Body of pancreas (tissue), 4 donors: ENCODE data around the gene MLPH. TPM values are rescaled to one million over a fixed set of nuclear protein-coding genes. Genes with fewer than 3 reads are reported as not detected.

Experiments
- ATAC-seq: fragments of 150-250 bp; one replicate; pipeline ENCODE4 v1.9.1; 2016
- DNase-seq, 4 donors: peaks; one replicate each; pipeline ENCODE4 v3.0.0-alpha.2; 2019
- H3K27ac ChIP-seq, 4 donors: fragments of 200-600 bp; sonication (generic); 1 replicate in 3 of 4; 2 replicates in 1 of 4; pipeline versions ENCODE4 v1.5.1 to v1.6.1; 2016 to 2019; ENCODE audit warnings: mild to moderate bottlenecking in 1 of 4, mixed read lengths in 1 of 4, moderate library complexity in 1 of 4
- H3K27me3 ChIP-seq, 2 donors: fragments of 200-600 bp; sonication (generic); one replicate each; pipeline ENCODE4 v1.6.0; 2016; ENCODE audit warnings: mild to moderate bottlenecking in 1 of 2
- H3K36me3 ChIP-seq, 2 donors: fragments of 200-600 bp; sonication (generic); replicated peaks in 1 of 2; 2 replicates each; pipeline ENCODE4 v1.5.1; 2016; ENCODE audit warnings: low read depth in 2 of 2; ENCODE audit not compliant: insufficient read depth in 1 of 2
- H3K4me1 ChIP-seq: fragments of 200-600 bp; sonication (generic); one replicate; pipeline ENCODE4 v1.6.0; 2016
- H3K4me3 ChIP-seq, 2 donors: fragments of 200-600 bp; sonication (generic); 1 replicate in 1 of 2; 2 replicates in 1 of 2; pipeline ENCODE4 v1.5.1; 2016 to 2019
- H3K9me3 ChIP-seq, 3 donors: fragments of 200-600 bp; sonication (generic); 1 replicate in 2 of 3; 2 replicates in 1 of 3; pipeline ENCODE4 v1.5.1; 2016
- CTCF ChIP-seq, 7 experiments: fragments of 450-650 bp in 4 of 7; fragments of 200-600 bp in 3 of 7; sonication (generic) in 3 of 7; IDR thresholded peaks; one replicate each; pipeline ENCODE4 v1.5.1; 2016 to 2019; ENCODE audit warnings: antibody characterized with exemption in 7 of 7
- POLR2A ChIP-seq, 3 donors: fragments of 450-650 bp; IDR thresholded peaks; one replicate each; pipeline ENCODE4 v1.6.1; 2016; ENCODE audit warnings: antibody characterized with exemption in 3 of 3, mild to moderate bottlenecking in 2 of 3
- WGBS, 2 donors: methylation state at CpG; one replicate each; pipeline ENCODE4 v1.1.5; 2017; 5-methylcytosine and 5-hydroxymethylcytosine counted together
- intact Hi-C: fragments of 100-400 bp; cut with DNase I; formaldehyde crosslinking; loops from one replicate; pipeline ENCODE4 v1.15.1; 2023
- total RNA-seq, 2 donors: library from RNA; depleted of rRNA; stranded (reverse); fragments of >200 nt; gene quantifications; one replicate each; pipeline ENCODE4 v1.1.0, GENCODE V29; 2016

MLPH gene
- total RNA-seq, 2 donors from 2014 or later: 30.3 to 64.3 TPM

DNA sequence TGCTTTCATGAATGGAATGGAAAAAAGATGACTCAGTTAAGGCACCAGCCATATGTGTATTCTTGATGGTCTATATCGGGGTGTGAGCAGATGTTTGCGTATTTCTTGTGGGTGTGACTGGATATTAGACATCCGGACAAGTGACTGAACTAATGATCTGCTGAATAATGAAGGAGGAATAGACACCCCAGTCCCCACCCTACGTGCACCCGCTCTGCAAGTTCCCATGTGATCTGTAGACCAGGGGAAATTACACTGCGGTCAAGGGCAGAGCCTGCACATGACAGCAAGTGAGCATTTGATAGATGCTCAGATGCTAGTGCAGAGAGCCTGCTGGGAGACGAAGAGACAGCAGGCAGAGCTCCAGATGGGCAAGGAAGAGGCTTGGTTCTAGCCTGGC, 66.9 kb downstream of the MLPH start:
- no peak for DNase-seq
- Histone ChIP-seq H3K4me3 (no peak overlapping the region), H3K36me3 (no peaks in the 10 kb centered on the region), H3K27ac (no peak overlapping the region), H3K4me1 (no peaks in the 10 kb centered on the region), H3K9me3 (no peaks in the 10 kb centered on the region), H3K27me3 (no peaks in the 10 kb centered on the region)
- intact Hi-C loops: no loop called here
- ATAC-seq: no peak
- TF ChIP-seq POLR2A (IDR thresholded peaks at IDR 0.05) (no peak), CTCF (IDR thresholded peaks at IDR 0.05) (no peak)
- 82 to 90% methylated on average over 7 of the region's 7 CpGs for WGBS, 2 donors

GRCh38 chr2:237555560-237555959, 68.5 kb downstream of the MLPH start:
- no peaks in the 10 kb centered on the region for H3K27me3 ChIP-seq
- no peaks in the 10 kb centered on the region for H3K4me1 ChIP-seq
- no peaks in the 10 kb centered on the region for H3K36me3 ChIP-seq
- DNase-seq (no peak), ATAC-seq (no peak)
- intact Hi-C loops: no loop called here
- H3K9me3 ChIP-seq: no peaks in the 10 kb centered on the region
- no peak overlapping the region for H3K27ac ChIP-seq
- TF ChIP-seq POLR2A (IDR thresholded peaks at IDR 0.05): no peak
- TF ChIP-seq CTCF (IDR thresholded peaks at IDR 0.05): no peak
- 94 to 95% methylated on average over 1 of the region's 1 CpG for WGBS, 2 donors
- no peak overlapping the region for H3K4me3 ChIP-seq

DNA sequence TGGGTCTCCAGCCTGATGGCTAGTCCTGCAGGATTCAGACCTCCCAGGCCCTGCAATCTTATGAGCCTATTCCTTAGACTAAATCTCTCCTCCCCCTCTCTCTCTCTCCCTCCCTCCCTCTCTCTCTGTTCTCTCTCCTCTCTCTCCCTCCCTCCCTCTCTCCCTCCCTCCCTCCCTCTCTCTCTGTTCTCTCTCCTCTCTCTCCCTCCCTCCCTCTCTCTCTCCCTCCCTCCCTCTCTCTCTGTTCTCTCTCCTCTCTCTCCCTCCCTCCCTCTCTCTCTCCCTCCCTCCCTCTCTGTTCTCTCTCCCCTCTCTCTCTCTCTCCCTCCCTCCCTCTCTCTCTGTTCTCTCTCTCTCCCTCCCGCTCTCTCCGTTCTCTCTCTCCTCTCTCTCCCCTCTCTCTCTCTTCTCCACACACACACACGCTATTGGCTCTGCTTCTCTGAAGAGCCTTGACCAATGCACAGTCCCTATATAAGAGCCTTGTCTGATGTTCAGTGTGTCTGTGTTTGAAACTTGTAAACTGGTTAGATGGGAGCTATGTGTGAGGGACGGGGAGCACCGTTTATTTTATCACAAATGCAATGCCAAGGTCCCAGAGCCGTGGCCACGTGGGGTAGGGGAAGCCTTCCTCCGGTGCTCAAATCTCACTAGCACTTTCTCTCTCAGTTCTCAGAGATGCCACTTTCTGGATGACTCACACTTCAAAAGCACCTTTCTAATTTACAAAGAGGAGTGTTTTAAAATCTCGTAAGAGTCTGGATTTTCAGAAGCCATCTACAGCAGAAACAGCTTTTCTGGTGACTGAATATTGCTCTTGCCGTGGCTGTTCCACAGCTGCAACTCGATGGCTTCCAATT, 70.0 kb downstream of the MLPH start:
- intact Hi-C loops: no loop called here
- no peak overlapping the region for H3K27ac ChIP-seq
- H3K36me3 ChIP-seq: no peaks in the 10 kb centered on the region
- H3K4me3 ChIP-seq: no peak overlapping the region
- no peaks in the 10 kb centered on the region for H3K4me1 ChIP-seq
- TF ChIP-seq POLR2A (IDR thresholded peaks at IDR 0.05): no peak
- no peak for TF ChIP-seq CTCF (IDR thresholded peaks at IDR 0.05)
- no peaks in the 10 kb centered on the region for H3K9me3 ChIP-seq
- no peak for ATAC-seq
- 51 to 64% methylated on average over 10 to 11 of the region's 11 CpGs for WGBS, 2 donors
- no peak for DNase-seq
- H3K27me3 ChIP-seq: no peaks in the 10 kb centered on the region

DNA sequence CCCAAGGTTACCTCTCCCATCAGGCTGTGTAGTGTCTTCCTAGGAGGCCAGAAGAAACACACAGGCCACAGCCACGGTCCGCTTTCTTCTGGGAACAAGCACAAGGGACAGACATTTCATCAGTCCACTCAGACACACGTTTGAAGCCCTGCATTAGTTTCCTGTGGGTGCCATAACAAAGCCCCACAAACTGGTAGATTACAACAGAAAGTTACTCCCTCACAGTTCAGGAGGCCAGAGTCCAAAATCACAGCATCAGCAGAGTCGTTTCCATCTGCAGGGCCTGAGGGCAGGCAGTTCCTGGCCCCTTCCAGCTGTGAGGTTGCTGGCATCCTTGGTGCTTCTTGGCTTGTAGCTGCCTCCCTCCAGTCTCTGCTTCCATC, 70.6 kb downstream of the MLPH start:
- no peak overlapping the region for H3K4me3 ChIP-seq
- intact Hi-C loops: no loop called here
- H3K36me3 ChIP-seq: no peaks in the 10 kb centered on the region
- TF ChIP-seq CTCF (IDR thresholded peaks at IDR 0.05): no peak
- no peak for TF ChIP-seq POLR2A (IDR thresholded peaks at IDR 0.05)
- ATAC-seq (no peak), DNase-seq (no peak)
- 61 to 62% methylated on average over 4 of the region's 4 CpGs for WGBS, 2 donors
- H3K4me1 ChIP-seq: no peaks in the 10 kb centered on the region
- no peaks in the 10 kb centered on the region for H3K27me3 ChIP-seq
- H3K9me3 ChIP-seq: no peaks in the 10 kb centered on the region
- no peak overlapping the region for H3K27ac ChIP-seq
